GM18858 (cell line): Measurements from ENCODE around the gene FIBP.

Experiments
- ATAC-seq: cut with Tn5 transposase; IDR thresholded peaks from one replicate; pipeline ENCODE4 v1.9.1; 2021; ENCODE audit not compliant: unreplicated experiment

Gene FIBP

DNA sequence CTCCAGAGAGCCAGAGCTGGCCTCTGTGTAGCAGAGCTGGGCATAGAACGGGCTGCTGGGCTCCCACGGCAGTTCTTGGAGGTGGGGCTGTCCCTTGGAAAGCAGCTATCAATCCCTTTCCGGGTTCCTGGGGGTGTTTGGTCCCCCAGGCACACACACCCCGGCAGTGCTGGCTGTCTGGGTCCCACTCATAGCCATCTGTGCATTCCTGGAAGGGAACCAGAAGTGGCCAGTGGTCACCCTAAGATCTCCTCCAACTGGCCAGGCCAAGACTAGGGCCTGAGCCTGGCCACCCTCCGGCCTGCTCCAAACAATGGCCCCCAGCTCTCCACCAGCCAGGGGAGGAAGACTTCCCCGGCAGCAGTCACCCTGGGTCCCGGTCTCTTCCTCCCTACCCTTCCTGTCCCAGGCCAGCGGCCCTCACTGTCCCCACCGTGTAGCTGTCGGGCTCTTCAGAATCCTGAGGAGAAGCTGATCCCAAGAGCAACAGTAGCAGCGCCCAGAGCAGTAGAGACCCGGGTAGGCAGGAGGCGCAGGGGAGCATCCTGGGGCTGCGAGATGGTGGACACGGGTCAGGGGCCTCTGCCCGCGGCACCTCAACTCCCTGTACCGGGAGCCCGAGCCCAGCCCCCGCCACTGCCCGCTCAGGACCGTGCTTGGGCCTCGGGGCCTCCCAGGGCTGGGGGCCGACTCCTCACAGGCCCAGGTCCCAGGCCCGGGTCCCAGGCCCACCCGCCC, 16.3 kb downstream of the FIBP start:
- ATAC-seq = no peak

DNA sequence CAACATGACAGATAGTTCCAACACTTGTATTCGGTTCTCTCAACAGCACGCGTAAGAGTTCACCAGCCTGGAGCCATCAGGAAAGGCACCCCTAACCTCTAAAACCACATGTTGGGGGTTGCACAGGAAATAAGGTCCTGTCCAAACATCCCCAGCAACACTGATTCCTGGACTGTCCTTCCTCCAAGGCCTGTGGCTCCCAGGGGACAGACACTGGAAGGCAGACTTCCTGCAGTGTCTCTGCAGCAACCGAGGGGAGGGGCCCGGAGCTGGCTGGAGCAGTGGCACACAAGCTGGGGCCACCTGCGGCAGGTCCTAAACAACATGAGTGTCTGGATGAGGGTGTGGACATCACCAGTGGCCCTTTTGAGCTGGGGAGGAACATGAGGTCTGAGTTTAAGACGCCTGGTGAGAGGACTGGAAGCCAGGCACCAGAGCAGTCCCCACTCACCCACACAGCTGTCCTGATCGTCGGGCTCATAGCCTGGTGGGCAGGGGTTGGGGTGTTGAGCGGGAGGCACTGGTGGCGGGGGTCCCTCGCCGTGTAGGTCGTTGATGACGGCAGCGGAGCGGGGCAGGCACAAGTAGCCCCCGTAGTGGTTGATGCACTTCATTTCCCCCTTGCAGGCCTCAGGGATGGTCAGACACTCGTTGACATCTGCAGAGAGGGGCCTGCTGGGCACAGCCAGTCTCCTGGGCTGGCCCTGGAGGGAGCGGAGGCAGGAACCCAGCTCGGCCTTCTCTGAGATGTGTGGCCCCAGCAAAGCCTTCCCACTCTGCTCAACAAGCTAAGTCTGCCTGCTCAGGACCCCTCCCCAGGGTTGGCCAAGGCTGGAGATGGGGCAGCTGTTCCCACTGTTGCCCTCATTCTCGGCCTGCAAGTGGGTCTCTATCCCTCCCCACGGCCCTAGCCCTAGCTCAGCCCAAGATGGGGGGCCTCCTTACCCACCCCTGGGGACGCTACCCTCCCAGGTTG, 17.3 kb downstream of the FIBP start:
- ATAC-seq = no peak

- no peak for ATAC-seq
Observed at GRCh38 chr11:65870307-65870658, 18.0 kb downstream of the FIBP start.

DNA sequence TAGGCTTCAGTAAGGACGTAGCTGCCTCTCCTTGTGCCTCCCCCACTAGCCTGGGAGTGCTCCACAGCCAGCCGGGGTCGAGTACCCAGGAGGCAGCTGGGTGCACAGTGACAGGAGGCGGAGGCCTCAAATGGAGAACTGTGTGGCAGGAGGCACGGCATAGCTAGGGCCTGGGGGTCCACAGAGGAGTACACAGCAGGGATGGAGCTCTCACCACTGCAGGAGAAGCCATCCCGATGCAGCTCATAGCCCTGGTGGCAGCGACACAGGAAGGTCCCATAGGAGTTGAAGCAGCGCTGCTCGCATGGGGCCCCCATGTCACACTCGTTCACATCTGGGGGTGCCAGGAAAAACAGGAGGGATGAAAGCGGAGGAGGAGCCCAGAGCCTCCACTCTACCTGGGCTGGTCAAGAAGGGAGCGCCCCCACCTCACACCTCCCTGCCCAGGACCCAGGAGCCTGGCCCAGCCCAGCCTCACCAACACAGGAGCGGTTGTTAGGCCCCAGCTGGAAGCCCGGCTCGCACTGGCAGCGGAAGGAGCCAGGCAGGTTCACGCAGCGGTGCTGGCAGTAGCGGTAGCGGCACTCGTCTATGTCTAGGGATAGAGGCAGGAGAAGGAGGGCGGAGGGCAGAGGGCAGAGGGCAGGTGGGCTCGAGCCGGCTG, 18.5 kb downstream of the FIBP start:
- ATAC-seq = no peak

DNA sequence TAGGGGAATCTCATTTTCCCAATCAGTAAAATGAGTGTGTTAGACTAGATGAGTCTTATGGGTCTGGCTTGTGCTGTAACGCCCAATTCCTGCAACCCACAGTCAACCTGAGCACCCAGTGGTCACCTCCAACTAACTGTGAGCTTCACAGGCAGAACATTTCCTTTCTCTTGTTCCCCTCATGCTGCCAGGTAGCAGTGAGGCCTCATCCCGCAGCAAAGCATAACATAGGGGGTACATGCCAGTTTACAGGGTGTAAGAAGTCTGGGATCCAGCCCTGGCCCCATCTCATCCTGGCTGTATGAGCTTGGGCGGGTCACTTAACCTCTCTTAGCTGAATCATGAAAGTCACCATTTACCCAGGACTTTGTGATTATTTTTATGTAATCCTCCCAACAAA, 19.4 kb downstream of the FIBP start:
- no peak for ATAC-seq

- ATAC-seq = no peak
Observed at GRCh38 chr11:65868076-65868667, 20.1 kb downstream of the FIBP start.

DNA sequence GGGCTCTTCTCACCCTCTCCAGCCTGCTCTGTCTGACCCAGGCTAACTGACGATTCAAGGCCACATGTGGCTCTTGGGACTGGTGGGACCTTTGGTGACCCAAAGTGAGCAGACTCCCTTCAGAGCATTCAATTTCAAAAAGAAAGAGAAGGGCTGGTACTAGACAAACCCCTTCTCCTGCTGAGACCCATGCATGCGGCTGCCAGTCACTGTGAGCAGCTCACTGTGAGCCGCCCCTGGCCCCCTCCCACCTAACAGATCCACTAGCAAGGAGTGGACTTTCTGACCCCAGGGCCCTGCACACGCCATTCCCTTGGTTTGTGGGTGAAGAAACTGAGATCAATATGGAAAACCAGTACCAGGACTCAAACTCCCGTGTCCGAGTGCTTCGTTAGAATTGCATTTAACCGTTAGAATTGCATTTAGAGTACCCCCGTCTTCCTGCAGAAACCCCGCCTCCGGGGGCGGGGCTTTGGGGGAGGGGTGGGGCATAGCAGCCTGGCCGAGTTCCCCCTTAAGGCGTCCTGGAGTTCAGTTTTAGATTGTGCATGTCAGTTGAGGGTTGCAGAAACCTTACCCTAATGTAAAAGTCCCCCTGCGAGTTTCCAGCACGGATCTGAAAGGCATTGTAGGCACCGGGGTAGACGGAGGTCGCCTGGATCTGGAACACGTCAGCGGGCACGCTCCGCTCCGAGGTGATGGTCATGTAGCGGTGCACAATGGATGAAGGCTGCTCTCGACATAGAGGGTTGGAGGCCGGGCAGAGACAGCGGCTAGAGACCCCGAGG, 20.8 kb downstream of the FIBP start:
- no peak for ATAC-seq

- ATAC-seq = no peak
Observed at GRCh38 chr11:65866509-65867283, 21.6 kb downstream of the FIBP start.

DNA sequence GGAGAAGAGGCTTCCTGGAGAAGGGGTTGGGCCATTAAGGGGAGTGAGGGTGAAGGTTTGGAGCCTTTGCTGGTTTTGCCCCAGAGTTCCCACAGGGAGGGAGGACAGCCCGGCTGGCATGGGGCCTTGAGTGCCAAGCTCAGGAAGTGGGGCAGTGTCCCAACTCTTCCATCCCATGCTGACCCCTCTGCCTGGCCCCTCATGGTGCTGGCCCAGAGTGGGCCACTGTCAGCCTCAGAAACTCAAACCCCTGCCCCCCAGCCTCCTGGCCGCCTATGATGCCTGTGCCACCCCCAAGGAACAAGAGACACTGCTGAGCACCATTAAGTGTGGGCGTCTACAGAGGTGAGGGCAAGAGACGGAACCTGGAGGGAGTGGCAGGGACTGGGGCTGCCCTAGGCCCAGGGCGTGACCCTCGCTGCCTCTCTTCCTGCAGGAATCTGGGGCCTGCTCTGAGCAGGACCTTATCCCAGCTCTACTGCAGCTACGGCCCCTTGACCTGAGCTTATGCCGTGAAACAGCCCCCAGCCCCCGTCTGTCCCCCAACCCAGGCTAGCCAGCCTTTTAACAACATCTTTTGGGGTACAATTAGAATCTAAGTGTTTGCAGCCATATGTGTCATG, 22.6 kb downstream of the FIBP start:
- no peak for ATAC-seq

DNA sequence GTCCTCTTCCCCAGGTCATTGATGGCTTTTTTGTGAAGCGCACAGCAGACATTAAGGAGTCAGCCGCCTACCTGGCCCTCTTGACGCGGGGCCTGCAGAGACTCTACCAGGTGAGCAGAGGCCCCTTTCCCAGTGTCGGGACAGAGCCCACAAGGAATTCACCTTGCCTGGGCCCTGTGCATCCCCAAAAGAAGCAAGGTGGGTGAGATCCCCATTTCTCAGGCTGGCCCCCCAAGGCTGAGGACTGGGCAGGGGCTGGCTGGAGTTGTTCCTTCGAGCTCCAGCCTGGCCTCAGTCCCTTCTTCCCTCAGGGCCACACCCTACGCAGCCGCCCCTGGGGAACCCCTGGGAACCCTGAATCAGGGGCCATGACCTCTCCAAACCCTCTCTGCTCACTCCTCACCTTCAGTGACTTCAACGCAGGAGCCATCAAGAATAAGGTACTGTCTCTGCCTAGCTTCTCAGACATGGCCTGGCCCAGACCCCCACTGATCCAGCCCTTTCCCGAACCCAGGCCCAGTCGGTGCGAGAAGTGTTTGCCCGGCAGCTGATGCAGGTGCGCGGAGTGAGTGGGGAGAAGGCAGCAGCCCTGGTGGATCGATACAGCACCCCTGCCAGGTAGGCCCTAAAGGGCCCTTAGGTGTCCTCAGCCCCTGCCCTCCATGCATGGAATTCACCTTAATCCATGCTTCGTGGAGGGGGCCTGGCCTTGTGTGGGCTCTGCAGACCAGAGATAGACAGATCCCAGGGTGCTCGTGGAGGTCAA, 23.4 kb downstream of the FIBP start:
- ATAC-seq = no peak

- no peak for ATAC-seq
Observed at GRCh38 chr11:65863889-65864705, 24.2 kb downstream of the FIBP start.

GRCh38 chr11:65862941-65863888, 25.1 kb downstream of the FIBP start:
- ATAC-seq = no peak

GRCh38 chr11:65862191-65862735, 26.0 kb downstream of the FIBP start:
- no peak for ATAC-seq

- ATAC-seq = no peak
Observed at GRCh38 chr11:65861533-65862183, 26.6 kb downstream of the FIBP start.

DNA sequence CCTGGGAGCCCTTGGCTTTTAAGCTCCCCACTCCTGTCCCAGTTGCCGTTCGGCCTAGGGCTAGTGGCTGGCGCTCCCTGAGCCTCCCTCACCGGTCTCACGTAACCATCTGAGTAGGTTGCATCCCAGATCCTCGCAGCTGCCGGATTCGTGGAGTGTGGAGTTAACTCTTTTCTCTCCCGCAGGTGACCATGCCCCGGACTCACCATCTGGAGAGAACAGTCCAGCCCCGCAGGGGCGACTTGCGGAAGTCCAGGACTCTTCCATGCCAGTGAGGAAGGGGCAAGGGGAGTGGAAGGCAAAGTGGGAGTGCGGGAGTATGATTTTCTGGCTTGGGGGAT, 27.1 kb downstream of the FIBP start:
- ATAC-seq = no peak
